Stimulated activated CD4-positive, alpha-beta T cell treated with anti-CD3 and anti-CD28 coated beads, Interleukin-2, amount 100 ng/mL, for 4 hours (primary cell): Measurements from ENCODE around the gene NCCRP1.
"Not testable (repeated sequence)": the region's sequence is repeated elsewhere in the genome, so short reads cannot be mapped to it uniquely, and the experiment has no call there.

Experiments
- DNase-seq: peaks from one replicate; pipeline ENCODE4 v3.0.0-alpha.2; 2020; ENCODE audit warnings: low read depth

Gene NCCRP1

DNA sequence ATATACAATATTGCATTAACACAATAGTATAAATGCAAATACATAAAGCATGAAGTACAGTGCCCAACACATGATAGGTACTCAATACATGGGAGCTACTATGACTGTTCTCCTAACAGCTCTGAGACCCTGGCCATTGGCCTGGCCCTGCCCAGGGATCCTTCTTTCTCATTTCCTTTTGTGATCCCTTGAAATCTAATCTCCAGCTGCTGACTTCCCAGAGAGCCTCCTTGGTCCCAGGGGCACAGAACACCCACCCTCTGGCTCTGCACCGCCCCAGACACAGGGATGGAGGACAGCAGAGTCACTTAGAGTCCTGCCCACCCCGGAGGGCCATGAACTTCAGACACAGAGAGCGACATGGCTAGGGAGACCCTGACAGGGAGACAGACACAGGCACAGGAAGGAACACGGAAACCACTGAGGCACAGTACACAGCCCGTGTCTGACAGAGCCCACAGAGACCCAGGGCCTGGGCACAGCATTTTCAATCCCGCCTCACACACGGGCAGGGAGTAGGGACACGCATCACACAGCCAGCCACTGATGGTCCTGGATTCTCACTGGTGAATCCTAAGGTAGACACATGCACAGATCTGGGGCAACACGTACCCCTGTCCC, 11.5 kb downstream of the NCCRP1 start:
- no peak for DNase-seq

DNA sequence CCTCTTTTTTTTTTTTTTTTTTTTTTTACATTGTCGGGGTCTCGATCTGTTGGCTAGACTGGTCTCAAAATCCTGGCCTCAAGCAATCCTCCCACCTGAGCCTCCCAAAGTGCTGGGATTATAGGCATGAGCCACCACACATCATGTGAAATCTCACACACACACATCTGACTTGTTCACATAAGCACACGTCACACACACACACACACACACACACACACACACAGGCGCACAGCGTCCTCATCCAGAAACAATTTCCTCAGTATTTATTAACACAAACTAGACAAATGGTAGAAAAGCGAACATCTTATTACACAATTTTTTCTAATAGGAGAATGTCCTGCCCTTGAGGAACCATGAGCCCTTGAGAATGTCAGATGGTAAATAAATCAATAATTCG, 12.4 kb downstream of the NCCRP1 start:
- no peak for DNase-seq

- no peak for DNase-seq
Observed at GRCh38 chr19:39211731-39212374, 15.1 kb downstream of the NCCRP1 start.

GRCh38 chr19:39212375-39212742, 15.6 kb downstream of the NCCRP1 start:
- peak; percentile 29 for DNase-seq

- DNase-seq: not testable (repeated sequence)
Observed at GRCh38 chr19:39215323-39215722, 18.6 kb downstream of the NCCRP1 start.

DNA sequence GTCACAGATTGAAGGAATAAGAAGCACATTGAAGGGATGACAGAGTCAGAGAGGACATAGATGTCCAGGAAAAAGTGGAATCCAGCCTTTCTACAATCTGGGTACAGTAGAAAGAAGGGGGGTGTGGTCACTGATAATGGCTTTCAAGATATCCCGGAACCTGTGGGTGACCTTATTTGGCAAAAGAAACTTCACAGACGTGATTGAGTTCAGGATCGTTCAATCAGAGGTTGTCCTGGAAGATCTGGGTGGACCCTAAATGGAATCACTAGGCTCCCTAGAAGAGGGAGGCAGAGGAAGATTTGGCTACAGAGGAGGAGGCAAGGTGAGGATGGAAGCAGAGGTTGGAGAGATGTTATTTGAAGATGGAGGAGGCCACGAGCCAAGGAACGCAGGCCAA, 20.3 kb downstream of the NCCRP1 start:
- no peak for DNase-seq

- DNase-seq: no peak
Observed at GRCh38 chr19:39218230-39219007, 21.7 kb downstream of the NCCRP1 start.

DNA sequence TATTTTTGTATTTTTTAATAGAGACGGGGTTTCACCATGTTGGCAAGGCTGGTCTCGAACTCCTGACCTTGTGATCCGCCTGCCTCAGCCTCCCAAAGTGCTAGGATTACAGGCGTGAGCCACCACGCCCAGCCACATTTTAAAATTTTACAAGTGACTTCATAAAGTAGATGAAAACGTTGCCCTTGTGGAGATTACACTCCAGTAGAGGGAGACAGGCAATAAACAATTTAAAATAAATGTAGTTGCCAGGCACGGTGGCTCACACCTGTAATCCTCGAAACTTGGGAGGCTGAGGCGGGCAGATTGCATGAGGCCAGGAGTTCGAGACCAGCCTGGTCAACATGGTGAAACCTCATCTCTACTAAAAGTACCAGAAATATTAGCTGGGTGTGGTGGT, 22.3 kb downstream of the NCCRP1 start:
- not testable (repeated sequence) for DNase-seq

DNA sequence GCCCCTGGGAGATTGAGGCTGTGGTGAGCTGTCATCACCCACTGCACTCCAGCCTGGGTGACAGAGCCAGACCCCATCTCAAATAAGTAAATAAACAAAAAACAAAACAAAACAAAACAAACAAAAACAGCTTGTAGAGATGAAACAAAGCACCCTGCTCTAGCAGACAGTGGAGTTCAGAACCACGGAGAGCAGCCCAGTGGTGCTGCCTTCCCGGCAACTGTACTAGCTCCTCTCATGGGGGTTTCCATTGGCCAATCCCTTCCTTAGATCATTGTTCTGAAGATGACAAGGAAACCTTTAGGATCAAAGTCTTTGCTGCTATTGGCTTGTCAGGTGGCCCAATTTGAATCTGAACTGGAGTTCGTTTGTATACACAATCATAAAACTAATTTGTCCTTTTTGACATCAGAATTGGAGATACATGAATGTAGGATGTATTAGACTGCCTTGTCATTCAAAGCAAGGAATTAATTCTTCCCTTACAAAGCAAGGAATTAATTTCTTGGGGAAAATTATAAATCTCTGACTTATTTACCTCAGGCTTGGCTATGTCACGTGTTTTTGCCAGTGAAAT, 27.0 kb downstream of the NCCRP1 start:
- no peak for DNase-seq

DNA sequence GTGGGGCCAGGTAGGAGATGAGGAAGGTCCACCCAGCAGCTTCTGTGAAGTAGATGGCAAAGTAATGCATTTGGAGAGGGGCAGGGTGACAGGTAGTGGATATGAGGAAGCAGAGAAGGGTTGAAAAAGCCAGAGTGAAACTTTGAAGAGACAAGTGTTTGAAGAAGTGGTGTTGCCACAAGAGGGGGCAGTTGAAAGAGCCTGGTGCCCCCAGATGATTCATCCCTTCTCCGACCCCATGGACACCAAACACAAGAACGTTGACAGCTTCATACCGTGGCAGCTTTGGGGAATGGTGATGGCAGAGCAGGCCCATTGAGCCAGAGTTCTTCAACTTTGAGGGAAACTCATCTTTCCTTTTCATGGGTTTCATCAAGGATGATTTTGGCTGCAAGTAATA, 28.1 kb downstream of the NCCRP1 start:
- DNase-seq: no peak

DNA sequence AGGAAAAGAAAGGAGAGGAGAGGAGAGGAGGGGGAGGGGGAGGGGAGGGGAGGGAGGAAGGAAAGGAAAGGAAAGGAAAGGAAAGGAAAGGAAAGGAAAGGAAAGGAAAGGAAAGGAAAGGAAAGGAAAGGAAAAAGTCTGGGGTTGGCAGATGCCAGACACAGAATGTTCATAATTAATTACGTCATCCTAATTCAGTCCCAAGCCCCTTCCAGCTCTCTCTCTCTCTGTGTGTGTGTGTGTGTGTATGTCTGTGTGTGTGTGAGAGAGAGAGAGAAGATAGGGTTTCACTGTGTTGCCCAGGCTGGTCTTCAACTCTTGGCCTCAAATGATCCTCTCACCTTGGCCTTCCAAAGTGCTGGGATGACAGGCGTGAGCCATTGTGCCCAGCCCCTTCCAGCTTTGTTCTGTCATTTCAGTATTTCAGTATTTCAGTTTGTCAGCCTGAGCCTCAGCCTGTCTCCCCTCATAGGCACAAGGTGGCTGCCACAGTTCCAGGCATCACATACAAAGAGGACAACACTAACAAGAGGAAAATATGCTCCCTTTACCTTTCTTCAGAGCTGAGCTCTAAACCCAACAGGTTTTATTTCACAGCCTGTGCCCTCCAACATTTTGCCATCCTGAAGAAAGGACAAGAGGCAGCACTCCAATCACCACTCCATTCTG, 33.5 kb downstream of the NCCRP1 start:
- DNase-seq: no peak

DNA sequence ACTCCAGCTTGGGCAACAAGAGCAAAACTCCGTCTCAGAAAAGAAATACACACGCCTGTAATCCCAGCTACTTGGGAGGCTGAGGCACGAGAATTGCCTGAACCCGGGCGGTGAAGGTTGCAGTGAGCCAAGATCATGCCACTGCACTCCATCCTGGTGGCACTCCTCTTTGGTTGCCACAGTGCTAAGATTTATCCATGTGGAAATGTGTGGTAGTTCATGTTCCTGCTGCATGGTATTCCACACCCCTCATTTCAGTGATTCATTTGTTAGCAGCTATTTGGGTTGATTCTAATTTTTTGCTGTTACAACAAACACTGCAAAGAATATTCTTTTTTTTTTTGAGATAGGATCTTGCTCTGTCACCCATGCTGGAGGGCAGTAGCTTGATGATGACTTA, 35.9 kb downstream of the NCCRP1 start:
- DNase-seq: no peak

- no peak for DNase-seq
Observed at GRCh38 chr19:39236527-39236926, 39.8 kb downstream of the NCCRP1 start.

DNA sequence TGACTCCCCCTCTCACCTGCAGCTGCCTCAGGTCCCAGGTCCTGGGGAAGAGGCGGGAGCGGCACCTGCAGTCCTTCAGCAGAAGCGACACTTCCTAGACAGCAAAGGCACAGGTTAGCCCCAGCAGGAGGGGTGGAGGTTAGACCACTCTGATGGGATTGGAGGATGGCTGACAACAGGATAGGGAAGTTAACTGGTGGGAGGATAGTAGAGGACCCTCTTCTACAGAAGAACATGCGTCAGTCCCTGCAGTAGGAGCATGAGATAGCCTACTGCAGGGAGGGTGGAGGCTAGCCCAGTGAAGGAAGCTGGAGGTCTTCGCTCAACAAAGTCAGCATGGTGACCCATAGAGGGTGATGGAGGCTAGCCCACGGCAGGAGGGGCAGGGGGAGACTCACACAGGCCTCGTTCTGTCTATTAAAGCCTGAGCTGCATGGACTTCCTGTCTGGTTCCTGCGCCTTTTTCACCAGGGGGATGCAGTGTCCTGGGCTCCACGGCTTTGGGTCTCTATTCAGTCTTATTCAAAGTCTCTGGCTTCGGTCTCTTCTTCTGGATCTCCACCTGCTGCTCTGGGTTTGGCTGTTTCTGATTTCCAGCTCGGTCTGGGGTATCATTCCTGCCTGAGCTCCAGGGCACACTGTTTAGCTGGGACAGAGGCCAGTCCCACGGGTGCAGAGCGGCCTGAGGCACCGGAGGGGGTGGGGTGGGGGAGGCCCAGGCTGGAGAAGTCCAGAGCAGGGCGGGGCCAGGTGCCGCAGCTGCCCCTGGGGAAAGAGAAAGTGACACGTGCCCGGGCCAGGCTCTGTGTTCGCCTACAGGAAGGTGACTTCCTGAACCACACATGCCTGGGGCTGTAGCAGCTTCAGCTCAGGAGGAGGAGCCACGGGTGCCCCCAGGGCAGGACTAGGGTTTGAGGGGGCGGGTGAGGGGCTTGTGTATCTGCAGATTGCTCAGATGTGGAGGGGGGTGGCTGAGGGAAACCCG, 40.7 kb downstream of the NCCRP1 start:
- peak; percentile 40 for DNase-seq

- DNase-seq: no peak
Observed at GRCh38 chr19:39238209-39238608, 41.4 kb downstream of the NCCRP1 start.

GRCh38 chr19:39238944-39239343, 42.2 kb downstream of the NCCRP1 start:
- DNase-seq: no peak

- DNase-seq: no peak
Observed at GRCh38 chr19:39240421-39240820, 43.7 kb downstream of the NCCRP1 start.

- DNase-seq: not testable (repeated sequence)
Observed at GRCh38 chr19:39243741-39244140, 47.0 kb downstream of the NCCRP1 start.

DNA sequence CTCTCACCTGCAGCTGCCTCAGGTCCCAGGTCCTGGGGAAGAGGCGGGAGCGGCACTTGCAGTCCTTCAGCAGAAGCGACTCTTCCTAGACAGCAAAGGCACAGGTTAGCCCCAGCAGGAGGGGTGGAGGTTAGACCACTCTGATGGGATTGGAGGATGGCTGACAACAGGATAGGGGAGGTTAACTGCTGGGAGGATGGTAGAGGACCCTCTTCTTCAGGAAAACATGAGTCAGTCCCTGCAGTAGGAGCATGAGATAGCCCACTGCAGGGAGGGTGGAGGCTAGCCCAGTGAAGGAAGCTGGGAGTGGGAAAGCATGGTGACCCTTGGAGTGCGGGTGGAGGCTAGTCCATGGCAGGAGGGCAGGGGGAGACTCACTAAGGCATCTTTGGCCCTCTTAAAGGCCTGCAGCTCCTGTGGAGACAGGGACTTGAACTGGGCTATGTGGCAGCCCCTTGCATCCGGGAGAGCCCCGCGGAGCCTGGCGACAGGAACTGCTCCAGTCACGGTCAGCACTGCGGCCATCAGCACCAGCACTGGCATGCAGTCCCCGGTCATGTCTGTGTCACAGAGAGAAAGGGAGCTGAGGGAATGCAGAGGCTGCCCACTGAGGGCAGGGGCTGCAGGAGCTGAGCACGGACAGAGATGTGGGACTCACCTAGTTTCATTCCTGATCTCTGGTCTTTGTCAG, 47.8 kb downstream of the NCCRP1 start, which contains the start of gene IFNL3:
Gene IFNL3, minus strand, starts transcription at position 597 of the 691 bp plus-strand sequence. Its CDS starts 39 bp downstream, at position 558.
- not testable (repeated sequence) for DNase-seq

- not testable (repeated sequence) for DNase-seq
Observed at GRCh38 chr19:39245166-39245565, 48.4 kb downstream of the NCCRP1 start.
